GM18499 (cell line): ENCODE measurements around the gene ANTXR2.
A peak's percentile ranks its signal among the peaks of the same experiment; 100 is the strongest.
"Not testable (repeated sequence)": the region's sequence is repeated elsewhere in the genome, so short reads cannot be mapped to it uniquely, and the experiment has no call there.

Source experiments
- ATAC-seq: cut with Tn5 transposase; IDR thresholded peaks from one replicate; pipeline ENCODE4 v1.9.1; 2021; ENCODE audit warnings: moderate number of reproducible peaks; ENCODE audit not compliant: insufficient read depth, unreplicated experiment

The ANTXR2 gene

DNA sequence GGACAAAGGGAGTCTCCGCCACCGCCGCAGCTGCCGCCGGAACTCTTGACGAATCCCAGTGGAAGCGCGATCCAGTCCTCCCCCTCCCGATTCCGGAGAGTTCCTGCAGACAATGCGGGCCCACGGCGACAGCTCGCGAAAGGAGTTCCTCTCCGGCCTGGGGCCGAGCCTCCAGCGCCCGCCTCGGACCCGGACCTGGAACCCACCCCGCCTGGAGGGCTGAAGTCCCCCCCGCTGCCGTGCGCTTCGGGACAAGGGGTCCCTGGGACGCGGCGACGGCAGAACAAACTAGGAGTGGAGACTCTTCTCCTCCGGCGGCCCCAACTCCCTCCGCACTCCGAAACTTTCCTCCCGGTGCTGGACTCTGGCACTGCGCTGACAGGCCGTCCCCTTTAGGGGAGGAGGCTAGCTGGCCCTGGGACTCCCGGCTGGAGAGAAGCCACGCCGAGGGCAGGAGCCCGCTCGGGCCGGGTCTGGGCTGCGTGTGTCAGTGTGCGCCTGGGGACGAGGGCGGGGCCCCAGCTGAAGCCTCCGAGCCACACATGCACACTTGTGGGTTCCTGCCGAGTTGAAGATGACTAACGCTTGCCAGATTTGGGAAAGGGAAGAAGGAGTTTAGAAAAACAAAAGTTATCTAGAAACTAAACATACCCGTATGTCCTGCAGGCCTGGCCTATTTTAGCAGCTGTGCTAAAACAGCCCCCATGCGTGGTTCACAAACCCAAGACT lies at the start of gene ANTXR2:
Gene ANTXR2, minus strand, starts transcription at position 486 of the 729 bp plus-strand sequence. CDS start 669 bp downstream, outside the sequence.
- peak; percentile 38 for ATAC-seq

DNA sequence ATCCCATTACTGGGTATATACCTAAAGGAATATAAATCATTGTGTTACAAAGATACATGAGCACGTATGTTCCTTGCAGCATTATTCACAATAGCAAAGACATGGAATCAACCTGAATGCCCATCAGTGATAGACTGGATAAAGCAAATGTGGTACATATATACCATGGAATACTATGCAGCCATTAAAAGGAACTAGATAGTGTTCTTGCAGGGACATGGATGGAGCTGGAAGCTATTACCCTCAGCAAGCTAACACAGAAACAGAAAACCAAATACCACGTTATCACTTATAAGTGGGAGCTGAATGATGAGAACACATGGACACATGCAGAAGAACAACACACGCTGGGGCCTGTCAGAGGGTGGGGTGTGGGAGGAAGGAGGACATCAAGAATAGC lies 48.8 kb upstream of the ANTXR2 start:
- ATAC-seq, result not testable (repeated sequence)

DNA sequence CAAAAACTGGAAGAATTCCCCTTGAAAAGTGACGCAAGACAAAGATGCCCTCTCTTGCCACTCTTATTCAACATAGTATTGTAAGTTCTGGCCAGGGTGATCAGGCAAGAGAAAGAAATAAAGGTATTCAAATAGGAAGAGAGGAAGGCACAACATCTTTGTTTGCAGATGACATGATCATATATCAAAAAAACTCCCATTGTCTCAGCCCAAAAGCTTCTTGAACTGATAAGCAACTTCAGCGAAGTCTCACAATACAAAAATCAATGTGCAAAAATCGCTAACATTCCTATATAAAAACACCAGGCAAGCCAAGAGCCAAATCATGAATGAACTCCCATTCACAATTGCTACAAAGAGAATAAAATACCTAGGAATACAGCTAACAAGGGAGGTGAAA lies 46.6 kb upstream of the ANTXR2 start:
- not testable (repeated sequence) for ATAC-seq

DNA sequence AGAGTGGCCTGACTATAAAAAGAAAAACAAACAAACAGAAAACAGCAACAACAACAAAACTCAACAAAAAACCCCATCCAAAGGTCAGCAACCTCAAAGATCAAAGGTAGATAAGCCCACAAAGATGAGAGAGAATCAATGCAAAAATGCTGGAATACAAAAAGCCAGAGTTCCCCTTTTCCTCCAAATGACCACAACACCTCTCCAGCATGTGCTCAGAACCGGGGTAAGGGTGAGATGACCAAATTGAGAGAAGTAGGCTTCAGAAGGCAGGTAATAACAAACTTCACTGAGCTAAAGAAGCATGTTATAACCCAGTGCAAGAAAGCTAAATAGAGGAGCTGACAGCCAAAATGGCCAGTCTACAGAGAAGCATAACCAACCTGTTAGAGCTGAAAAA lies 43.5 kb upstream of the ANTXR2 start:
- ATAC-seq, result no peak

DNA sequence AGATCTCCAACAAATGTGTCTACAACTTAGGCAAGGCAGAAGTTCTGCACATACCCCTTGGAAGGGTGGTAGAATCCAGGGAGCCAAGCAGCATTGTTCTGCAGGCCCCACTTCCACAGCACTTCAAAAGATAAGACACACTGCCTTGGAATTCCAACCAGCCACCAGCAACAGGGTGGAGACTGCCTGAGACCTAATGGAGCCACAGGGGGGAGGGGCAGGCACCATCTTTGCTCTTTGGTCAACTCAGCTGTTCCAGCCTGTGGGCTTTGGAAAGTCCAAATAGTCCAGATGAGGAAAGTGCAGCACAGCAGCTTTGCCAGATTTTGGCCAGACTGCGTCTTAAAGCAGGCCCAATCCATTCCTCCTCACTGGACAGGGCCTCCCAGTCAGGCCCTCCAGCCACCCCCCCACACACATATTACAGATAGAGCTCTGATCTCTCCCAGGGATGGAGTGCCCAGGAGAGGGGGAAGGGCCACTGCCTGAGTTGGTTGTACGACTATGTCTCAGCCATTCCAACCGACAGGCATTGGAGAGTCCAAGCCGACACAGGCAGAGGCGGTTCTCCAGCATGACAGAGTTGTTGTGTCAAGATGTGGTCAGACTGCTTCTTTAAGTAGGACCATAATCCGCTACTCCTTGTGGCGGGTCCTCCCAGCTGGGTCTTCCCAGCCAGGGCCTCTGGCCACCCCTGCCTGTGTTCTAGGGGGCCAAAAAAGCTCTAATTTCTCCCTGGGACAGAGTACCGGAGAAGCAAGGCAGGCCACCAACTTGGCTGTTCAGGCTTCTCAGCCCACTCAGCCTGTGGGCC lies 42.5 kb upstream of the ANTXR2 start:
- no peak for ATAC-seq

DNA sequence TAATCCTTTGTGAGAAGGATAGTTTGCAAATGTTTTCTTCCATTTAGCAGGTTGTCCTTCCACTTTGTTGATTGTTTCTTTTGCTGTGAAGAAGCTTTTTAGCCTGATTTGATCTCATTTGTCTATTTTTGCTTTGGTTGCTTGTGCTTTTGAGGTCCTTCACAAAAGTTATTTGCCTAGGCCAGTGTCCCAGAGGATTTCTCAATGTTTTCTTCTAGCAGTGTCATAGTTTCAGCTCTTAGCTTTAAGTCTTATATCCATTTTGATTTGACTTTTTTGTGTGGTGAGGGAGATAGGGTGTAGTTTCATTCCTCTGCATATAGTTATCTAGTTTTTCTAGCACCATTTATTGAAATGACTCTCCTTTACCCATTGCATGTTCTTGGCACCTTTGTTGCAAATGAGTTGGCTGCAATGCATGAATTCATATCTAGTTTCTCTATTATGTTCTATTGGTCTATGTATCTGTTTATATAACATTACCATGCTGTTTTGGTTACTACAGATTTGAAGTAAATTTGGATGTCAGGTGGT lies 41.8 kb upstream of the ANTXR2 start:
- no peak for ATAC-seq

DNA sequence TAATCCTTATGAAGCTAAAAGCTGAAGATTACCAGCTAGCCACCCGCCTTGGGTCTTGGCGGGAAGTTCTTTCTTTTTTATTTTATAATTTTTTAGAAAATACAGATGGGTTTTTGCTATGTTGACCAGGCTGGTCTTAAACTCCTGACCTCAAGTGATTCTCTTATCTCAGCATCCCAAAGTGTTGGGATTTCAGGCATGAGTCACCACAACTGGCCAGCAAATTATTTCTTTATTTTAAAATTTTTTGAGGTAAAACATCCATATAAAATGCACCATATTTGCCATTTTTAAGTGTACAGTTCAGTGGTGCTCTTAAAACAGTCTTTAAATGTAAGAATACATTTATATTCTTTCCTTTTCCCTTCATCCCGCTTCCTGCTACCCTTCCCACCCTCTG lies 40.6 kb upstream of the ANTXR2 start:
- ATAC-seq, result no peak

DNA sequence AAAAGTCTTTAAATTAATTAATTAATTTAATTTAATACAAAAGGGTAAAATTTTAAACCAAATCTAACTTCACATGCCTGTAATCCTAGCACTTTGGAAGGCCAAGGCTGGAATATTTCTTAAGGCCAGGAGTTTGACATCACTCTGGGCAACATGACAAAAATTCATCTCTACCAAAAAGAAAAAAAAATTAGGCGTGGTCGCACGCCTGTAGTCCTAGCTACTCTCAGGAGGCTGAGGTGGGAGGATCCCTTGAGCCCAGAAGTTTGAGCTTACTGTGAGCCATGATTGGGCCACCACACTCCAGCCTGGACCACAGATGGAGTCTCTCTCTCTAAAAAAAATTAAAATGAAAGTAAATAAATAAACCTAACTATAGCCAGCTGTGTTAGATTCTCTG lies 39.2 kb upstream of the ANTXR2 start:
- no peak for ATAC-seq

DNA sequence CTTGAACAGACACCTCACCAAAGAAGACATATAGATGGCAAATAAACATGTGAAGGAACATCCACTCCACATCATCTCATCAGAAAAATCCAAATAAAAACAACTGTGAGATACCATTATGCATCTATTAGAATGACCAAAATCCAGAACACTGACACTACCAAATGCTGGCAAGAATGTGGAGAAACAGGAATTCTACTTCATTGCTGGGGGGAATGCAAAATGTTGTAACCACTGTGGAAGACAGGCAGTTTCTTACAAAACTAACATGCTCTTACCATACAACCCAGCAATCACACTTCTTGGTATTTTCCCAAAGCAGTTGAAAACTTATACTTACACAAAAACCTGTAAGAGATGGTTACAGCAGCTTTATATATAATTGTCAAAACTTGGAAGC lies 38.2 kb upstream of the ANTXR2 start:
- ATAC-seq, result no peak

DNA sequence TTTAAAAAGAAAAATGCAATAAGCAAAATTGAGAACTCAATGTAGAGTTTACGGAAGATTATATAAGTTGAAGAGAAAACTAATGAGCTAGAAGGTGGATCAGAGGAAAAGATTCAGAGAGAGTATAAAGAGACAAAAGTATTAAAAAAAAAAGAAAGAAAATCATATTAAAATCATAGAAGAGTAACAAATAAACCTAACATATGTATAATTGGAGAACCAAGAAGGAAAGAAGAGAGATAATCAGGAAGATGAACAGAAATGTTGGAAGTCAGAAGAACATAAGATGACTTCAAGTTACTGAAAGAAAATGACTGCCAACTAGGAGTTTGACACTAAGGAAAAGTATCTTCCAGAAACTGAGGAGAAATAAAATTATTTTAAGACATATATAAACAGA lies 34.3 kb upstream of the ANTXR2 start:
- no peak for ATAC-seq

DNA sequence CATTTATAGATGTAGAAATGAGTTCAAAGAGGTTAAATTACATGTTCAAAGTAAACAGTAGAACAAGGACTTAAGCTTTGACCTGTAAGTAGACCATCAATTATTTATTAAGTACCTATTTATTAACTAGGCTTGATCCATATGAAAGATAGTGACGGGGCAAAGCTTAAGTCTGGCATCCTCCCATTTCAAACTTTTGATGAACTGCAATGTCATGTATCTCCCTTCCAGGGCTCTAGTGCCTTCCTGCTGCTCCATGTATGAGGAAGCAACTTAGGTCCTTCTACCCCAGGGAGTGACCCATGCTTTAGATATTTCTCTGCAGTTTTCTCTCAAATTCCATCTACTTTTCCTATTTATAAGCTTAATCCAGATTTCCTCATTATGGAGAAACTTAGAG lies 31.9 kb upstream of the ANTXR2 start:
- ATAC-seq, result no peak

DNA sequence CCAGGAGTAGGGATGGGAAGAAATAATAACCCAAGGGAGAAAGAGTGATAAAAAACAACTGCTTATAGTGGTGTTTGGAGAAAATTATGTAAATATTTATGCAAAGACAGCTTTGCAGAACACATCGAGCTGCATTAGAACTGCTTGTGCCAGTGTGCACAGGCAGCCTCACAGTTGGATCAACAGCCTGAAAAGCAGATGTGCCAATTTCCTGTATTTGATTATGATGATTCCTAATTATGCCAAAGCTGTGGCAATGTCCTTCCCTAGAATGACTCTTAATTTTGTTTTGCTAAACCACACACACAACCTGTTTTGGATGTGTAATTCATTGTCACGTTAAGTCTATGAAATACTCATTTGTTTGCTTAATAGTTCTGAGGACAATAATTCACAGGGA lies 30.6 kb upstream of the ANTXR2 start:
- no peak for ATAC-seq

DNA sequence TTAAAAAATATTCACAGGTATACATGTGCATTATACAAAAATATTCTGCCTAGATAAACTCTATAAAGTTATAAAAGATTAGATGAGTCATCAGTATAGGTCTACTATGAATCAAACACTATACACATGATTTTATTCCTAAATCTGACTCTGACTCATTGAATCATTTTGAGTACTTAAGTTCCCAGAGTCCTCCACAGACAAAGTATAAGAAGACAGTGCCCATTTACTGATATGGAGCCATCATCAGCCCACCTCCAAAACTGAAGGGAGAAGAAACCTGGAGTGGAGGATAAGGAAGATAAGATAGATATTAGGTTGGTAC lies 28.7 kb upstream of the ANTXR2 start:
- no peak for ATAC-seq

DNA sequence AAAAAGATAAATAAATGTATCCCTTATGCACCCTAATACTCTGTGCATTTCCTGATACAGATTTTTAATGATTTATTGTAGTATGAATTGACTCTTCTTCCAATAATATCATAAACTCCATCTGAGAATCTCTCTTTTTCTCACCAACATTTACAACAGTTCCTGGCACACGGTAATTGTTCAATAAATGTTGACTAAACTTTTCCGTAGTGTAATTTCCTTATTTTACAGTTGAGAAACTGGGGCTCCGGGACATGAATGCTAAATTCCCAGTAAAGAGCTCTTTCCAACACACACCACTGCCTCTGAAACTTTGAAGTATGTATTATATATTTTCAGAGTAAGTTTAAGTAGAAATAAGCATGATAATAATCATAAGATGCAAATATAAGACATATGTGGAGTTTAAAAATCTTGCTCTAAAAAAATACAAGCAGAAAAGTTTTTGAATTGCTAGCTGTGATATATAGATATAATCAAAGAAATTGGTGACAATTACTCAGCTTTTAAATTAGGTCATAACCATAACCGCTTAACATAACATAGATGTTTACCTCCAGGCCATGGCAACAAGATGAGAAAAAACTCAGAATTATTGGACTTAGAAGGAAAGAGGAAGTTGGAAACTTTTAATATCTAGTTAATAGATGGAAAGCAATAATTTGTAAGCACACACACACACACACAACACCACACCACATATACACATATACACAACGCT lies 28.2 kb upstream of the ANTXR2 start:
- no peak for ATAC-seq

DNA sequence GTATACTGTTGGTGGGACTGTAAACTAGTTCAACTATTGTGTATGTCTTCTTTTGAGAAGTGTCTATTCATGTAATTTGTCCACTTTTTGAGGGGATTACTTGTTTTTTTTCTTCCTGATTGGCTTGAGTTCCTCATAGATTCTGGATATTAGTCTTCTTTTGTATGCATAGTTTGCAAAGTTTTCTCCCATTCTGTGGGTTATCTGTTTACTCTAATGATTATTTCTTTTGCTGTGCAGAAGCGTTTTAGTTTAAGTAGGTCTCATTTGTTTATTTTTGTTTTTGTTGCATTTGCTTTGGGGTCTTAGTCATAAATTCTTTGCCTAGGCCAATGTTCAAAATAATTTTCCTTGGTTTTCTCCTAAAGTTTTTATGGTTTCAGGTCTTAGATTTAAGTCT lies 26.6 kb upstream of the ANTXR2 start:
- ATAC-seq, result no peak

DNA sequence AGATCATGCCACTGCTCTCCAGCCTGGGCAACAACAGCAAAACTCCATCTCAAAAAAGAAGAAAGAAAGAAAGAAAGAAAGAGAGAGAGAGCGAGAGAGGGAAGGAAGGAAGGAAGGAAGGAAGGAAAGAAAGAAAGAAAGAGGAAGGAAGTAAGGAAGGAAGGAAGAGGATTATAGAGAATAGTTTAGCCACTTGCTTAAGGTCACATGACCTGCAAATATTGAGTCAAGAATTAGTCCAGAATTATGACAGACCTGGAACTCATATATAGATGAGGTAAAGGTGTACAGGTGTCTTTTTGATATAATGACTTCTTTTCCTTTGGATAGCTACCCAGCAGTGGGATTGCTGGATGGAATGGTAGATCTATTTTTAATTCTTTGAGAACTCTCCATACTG lies 25.6 kb upstream of the ANTXR2 start:
- ATAC-seq, result no peak

DNA sequence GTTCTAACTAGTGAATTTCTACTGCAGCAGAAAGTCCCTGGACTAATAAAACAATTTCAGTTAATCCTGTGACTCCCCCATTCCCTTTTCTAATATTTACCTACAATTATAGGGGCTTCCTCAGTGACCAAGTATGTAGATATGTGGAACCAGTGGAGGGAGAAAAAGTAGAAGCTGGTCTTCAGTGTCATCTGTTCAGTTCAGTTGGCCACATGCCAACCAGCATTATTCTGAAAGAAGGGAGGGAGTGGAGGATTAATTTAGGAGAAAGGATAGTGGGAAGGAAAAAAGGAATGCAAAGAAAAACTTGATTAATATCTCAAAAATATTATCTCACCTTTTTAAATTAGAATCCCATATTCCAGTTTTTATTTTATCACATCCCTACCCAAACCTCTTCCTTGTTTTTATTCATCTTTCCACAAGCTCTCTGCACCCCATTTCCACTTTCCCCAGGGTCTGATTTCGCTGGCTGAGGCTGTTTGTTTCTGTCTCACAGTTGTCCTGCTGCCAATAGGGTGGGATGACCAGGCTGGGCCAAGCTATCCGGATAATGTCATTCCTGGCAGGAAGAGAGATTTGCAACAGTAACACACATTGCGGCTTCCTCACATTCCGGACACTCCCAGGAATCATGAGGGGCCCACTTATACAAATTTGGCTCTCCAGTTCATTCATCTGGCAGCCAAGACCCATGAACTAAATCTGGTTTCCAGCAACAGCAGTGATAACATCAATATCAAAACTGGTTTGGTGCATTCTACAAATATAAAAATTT lies 24.6 kb upstream of the ANTXR2 start:
- no peak for ATAC-seq

DNA sequence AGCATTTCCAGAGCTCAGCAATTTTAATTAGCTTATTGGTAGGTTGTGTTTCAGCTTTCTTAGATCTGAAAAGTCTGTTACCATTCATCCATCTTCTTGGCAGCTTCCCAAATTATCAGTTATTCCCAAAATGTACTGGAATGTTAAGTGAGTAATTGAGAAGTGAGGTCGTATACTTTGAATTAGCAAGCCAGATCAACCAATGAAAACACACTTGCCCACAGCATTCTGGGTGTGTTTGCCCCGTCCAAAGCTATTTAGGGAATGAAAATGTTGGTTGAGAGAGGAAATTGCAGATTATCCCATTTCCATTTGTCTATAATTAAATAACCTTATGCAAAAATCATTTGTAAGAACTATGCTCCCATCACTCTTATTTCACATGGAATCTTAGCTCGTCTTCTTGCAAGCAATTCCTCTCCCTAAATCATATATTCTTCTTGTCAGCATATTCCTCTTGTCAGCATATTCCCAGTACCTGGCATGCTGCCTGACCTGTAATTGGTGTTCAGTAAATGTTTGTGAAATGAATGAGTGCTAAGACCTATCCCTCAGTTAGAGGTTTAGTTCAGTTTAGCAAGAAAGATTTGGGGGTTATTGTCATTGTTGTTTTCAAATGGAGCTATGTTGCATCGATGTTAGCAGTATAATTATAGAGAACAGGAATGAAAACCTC lies 23.3 kb upstream of the ANTXR2 start:
- no peak for ATAC-seq

DNA sequence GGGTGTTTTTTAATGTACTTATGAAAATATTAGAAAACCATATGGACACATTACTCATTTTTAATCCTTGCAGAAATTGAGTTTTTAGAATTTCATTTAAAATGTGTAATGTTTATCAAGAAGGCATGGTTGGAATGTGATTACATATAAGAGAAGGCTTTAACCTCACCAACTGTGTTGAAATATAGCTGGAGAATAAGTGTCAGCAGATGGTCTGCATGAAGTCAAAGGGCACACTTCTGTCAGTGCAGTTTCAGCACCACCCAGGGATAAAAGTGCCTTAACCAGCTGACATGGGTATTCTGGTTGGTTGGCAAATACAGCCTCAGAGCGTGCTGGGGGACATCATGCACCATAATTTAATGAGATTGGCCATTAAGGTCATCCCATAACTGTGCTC lies 21.2 kb upstream of the ANTXR2 start:
- no peak for ATAC-seq

DNA sequence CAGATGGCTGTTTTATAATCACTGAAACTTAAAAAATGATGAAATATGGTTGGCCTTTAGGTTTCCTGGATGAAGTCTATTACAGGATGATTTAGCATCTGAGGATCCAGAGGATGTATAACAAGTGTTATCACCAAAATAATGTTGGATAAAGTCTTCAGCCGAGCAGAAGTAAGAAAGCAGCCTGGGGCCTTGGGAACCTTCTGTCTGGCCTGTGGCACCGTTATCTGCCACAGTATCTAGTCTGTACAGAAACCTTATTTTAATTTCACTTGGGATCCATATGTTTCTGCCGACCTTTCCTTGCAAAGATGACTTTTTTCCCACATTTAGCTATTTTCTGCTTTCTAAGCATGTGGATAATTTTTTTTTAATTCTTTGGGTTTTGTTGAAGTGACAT lies 20.5 kb upstream of the ANTXR2 start:
- ATAC-seq, result no peak
